CD14-positive monocyte (primary cell): ENCODE data around the gene LIN28B. TPM values are rescaled to one million over a fixed set of nuclear protein-coding genes. Genes with fewer than 3 reads are reported as not detected.

Source experiments
- DNase-seq, 3 donors: peaks; one replicate each; pipeline ENCODE4 v3.0.0-alpha.2; 2011 to 2022
- H2AFZ ChIP-seq: 2 replicates; pipeline ENCODE4 v1.6.0; 2012; ENCODE audit warnings: mild to moderate bottlenecking, low read depth, low read length, inconsistent platforms; ENCODE audit not compliant: insufficient read depth, poor library complexity, severe bottlenecking
- H3K27ac ChIP-seq, 2 donors: 1 replicate in 1 of 2; 2 replicates in 1 of 2; pipeline ENCODE4 v1.5.1; 2012 to 2013; ENCODE audit warnings: low read length in 2 of 2, control low read depth in 1 of 2, inconsistent platforms in 1 of 2, low read depth in 1 of 2, mild to moderate bottlenecking in 1 of 2
- H3K27me3 ChIP-seq, 2 donors: one replicate each; pipeline versions ENCODE4 v1.6.0 to v1.6.1; 2011 to 2013; ENCODE audit warnings: low read length in 2 of 2; ENCODE audit not compliant: control insufficient read depth in 2 of 2, insufficient read depth in 2 of 2
- H3K36me3 ChIP-seq, 2 donors: replicated peaks in 1 of 2; 1 replicate in 1 of 2; 2 replicates in 1 of 2; pipeline versions ENCODE4 v1.5.1 to v1.6.1; 2012 to 2013; ENCODE audit warnings: low read length in 2 of 2, control low read depth in 1 of 2, inconsistent platforms in 1 of 2, mild to moderate bottlenecking in 1 of 2; ENCODE audit not compliant: insufficient read depth in 2 of 2, control insufficient read depth in 1 of 2
- H3K4me1 ChIP-seq, 2 donors: 1 replicate in 1 of 2; 2 replicates in 1 of 2; pipeline versions ENCODE4 v1.5.1 to v1.6.1; 2012 to 2013; ENCODE audit warnings: low read length in 2 of 2, control low read depth in 1 of 2, inconsistent platforms in 1 of 2, mild to moderate bottlenecking in 1 of 2, moderate library complexity in 1 of 2; ENCODE audit not compliant: insufficient read depth in 2 of 2, control insufficient read depth in 1 of 2
- H3K4me2 ChIP-seq: replicated peaks from 2 replicates; pipeline ENCODE3; 2012; ENCODE audit warnings: low read length, moderate library complexity, mild to moderate bottlenecking; ENCODE audit not compliant: poor library complexity, severe bottlenecking; ENCODE audit errors: extremely low read depth
- H3K4me3 ChIP-seq, 3 experiments: fragments of 200-600 bp in 1 of 3; sonication (generic) in 1 of 3; replicated peaks in 1 of 3; 1 replicate in 2 of 3; 2 replicates in 1 of 3; pipeline ENCODE4 v1.5.1; 2011 to 2013; ENCODE audit warnings: low read length in 3 of 3, mild to moderate bottlenecking in 3 of 3, control low read depth in 2 of 3, low read depth in 2 of 3, inconsistent platforms in 1 of 3, moderate library complexity in 1 of 3
- H3K79me2 ChIP-seq: 2 replicates; pipeline ENCODE4 v1.6.0; 2012; ENCODE audit warnings: mild to moderate bottlenecking, control low read depth, inconsistent platforms, low read length, moderate library complexity; ENCODE audit not compliant: insufficient read depth
- H3K9ac ChIP-seq: 2 replicates; pipeline ENCODE4 v1.6.0; 2017; ENCODE audit warnings: low read length, mild to moderate bottlenecking; ENCODE audit not compliant: insufficient read depth, poor library complexity, severe bottlenecking
- H3K9me3 ChIP-seq, 2 donors: replicated peaks in 1 of 2; 1 replicate in 1 of 2; 2 replicates in 1 of 2; pipeline versions ENCODE4 v1.5.1 to v1.6.1; 2012 to 2013; ENCODE audit warnings: low read length in 2 of 2, control low read depth in 1 of 2; ENCODE audit not compliant: control insufficient read depth in 1 of 2, insufficient read depth in 1 of 2
- H4K20me1 ChIP-seq: 2 replicates; pipeline ENCODE4 v1.6.0; 2012; ENCODE audit warnings: mild to moderate bottlenecking, low read length, control low read depth, moderate library complexity; ENCODE audit not compliant: insufficient read depth
- H3K27ac Mint-ChIP-seq, 7 donors: one replicate each; pipeline ENCODE4 v1.8.0; 2020; ENCODE audit warnings: mild to moderate bottlenecking in 7 of 7, mixed read lengths in 7 of 7, moderate library complexity in 6 of 7, inconsistent platforms in 2 of 7
- H3K27me3 Mint-ChIP-seq, 3 donors: one replicate each; pipeline ENCODE4 v1.8.0; 2021 to 2022; ENCODE audit warnings: low read depth in 3 of 3, mild to moderate bottlenecking in 3 of 3, mixed read lengths in 3 of 3, moderate library complexity in 3 of 3, inconsistent platforms in 1 of 3
- H3K36me3 Mint-ChIP-seq, 2 donors: one replicate each; pipeline ENCODE4 v1.8.0; 2020; ENCODE audit warnings: mixed read lengths in 2 of 2, inconsistent platforms in 1 of 2, mild to moderate bottlenecking in 1 of 2
- H3K4me1 Mint-ChIP-seq: one replicate; pipeline ENCODE4 v1.8.0; 2020; ENCODE audit warnings: mild to moderate bottlenecking, mixed read lengths
- H3K4me3 Mint-ChIP-seq, 2 donors: one replicate each; pipeline ENCODE4 v1.8.0; 2020; ENCODE audit warnings: mild to moderate bottlenecking in 2 of 2, mixed read lengths in 2 of 2, moderate library complexity in 1 of 2
- H3K9me3 Mint-ChIP-seq, 7 donors: one replicate each; pipeline ENCODE4 v1.8.0; 2020 to 2022; ENCODE audit warnings: mixed read lengths in 7 of 7, mild to moderate bottlenecking in 6 of 7, moderate library complexity in 6 of 7, inconsistent platforms in 2 of 7
- CTCF ChIP-seq: fragments of 200-600 bp; IDR thresholded peaks from one replicate; pipeline ENCODE4 v1.8.0; 2022; ENCODE audit warnings: antibody characterized with exemption, mild to moderate bottlenecking
- WGBS: methylation state at CpG from one replicate; pipeline ENCODE4 v1.1.5; 2013; ENCODE audit warnings: missing lambda C conversion rate; ENCODE audit not compliant: insufficient coverage; 5-methylcytosine and 5-hydroxymethylcytosine counted together
- intact Hi-C, 2 donors: fragments of 100-400 bp; cut with micrococcal nuclease; formaldehyde crosslinking; loops; one replicate each; pipeline versions ENCODE4 v1.15.0 to v1.15.1; 2023
- polyA plus RNA-seq, 3 donors: library from polyadenylated mRNA; depleted of rRNA in 1 of 3; unstranded in 2 of 3; stranded (reverse) in 1 of 3; fragments of 300-500 nt in 2 of 3; fragments of >200 nt in 1 of 3; fragmentation: Illumina TruSeq in 2 of 3; gene quantifications; 1 replicate in 2 of 3; 2 replicates in 1 of 3; pipeline ENCODE4 v1.2.3, GENCODE V29; 2012 to 2021

Gene LIN28B
- polyA plus RNA-seq, 3 donors: not detected

- no peak for TF ChIP-seq CTCF
- Histone ChIP-seq H3K27me3 (no peaks in the 10 kb centered on the region), H3K4me1 (no peaks in the 10 kb centered on the region), H2AFZ (no peak overlapping the region), H4K20me1 (no peaks in the 10 kb centered on the region), H3K9me3 (no peaks in the 10 kb centered on the region), H3K4me3 (no peak overlapping the region), H3K9ac (no peak overlapping the region), H3K4me2 (no peak overlapping the region), H3K79me2 (no peaks in the 10 kb centered on the region), H3K27ac (no peak overlapping the region), H3K36me3 (no peaks in the 10 kb centered on the region)
- H3K9me3 Mint-ChIP-seq: peaks cover 0 to under 1% (median 0%) of the 10 kb centered on the region in 7 donors
- WGBS: 0% methylated on average over 1 of the region's 7 CpGs
- H3K4me1 Mint-ChIP-seq: no peaks in the 10 kb centered on the region
- no peak for DNase-seq
- H3K27ac Mint-ChIP-seq: no peak overlapping the region
- intact Hi-C loops: no loop called here
- H3K4me3 Mint-ChIP-seq: no peak overlapping the region
- no peaks in the 10 kb centered on the region for H3K36me3 Mint-ChIP-seq
- peaks cover 5 to 18% (median 6%) of the 10 kb centered on the region in 3 donors for H3K27me3 Mint-ChIP-seq
Observed at GRCh38 chr6:105108631-105109262, 151.8 kb downstream of the LIN28B start.

- Mint-ChIP-seq H3K27ac (no peak overlapping the region), H3K4me1 (no peaks in the 10 kb centered on the region), H3K36me3 (no peaks in the 10 kb centered on the region), H3K27me3 (peaks cover 4 to 12% (median 5%) of the 10 kb centered on the region in 3 donors), H3K9me3 (peaks cover 0 to 2% (median 0%) of the 10 kb centered on the region in 7 donors), H3K4me3 (no peak overlapping the region)
- H3K4me2 ChIP-seq: no peak overlapping the region
- no peaks in the 10 kb centered on the region for H3K36me3 ChIP-seq
- H3K4me3 ChIP-seq: no peak overlapping the region
- intact Hi-C loops: no loop called here
- TF ChIP-seq CTCF: no peak
- no peaks in the 10 kb centered on the region for H4K20me1 ChIP-seq
- no peak overlapping the region for H2AFZ ChIP-seq
- H3K27me3 ChIP-seq: no peaks in the 10 kb centered on the region
- WGBS: 100% methylated on average over 1 of the region's 8 CpGs
- H3K4me1 ChIP-seq: no peaks in the 10 kb centered on the region
- no peaks in the 10 kb centered on the region for H3K9me3 ChIP-seq
- H3K27ac ChIP-seq: no peak overlapping the region
- no peaks in the 10 kb centered on the region for H3K79me2 ChIP-seq
- no peak for DNase-seq
- no peak overlapping the region for H3K9ac ChIP-seq
Observed at GRCh38 chr6:105109955-105110895, 153.3 kb downstream of the LIN28B start.
